Body of pancreas (tissue), 4 donors: Measurements from ENCODE around the gene ZSWIM6. TPM values are rescaled to one million over a fixed set of nuclear protein-coding genes. Genes with fewer than 3 reads are reported as not detected.

Experiments
- ATAC-seq: fragments of 150-250 bp; one replicate; pipeline ENCODE4 v1.9.1; 2016
- DNase-seq, 4 donors: peaks; one replicate each; pipeline ENCODE4 v3.0.0-alpha.2; 2019
- H3K27ac ChIP-seq, 4 donors: fragments of 200-600 bp; sonication (generic); 1 replicate in 3 of 4; 2 replicates in 1 of 4; pipeline versions ENCODE4 v1.5.1 to v1.6.1; 2016 to 2019; ENCODE audit warnings: mild to moderate bottlenecking in 1 of 4, mixed read lengths in 1 of 4, moderate library complexity in 1 of 4
- H3K27me3 ChIP-seq, 2 donors: fragments of 200-600 bp; sonication (generic); one replicate each; pipeline ENCODE4 v1.6.0; 2016; ENCODE audit warnings: mild to moderate bottlenecking in 1 of 2
- H3K36me3 ChIP-seq, 2 donors: fragments of 200-600 bp; sonication (generic); replicated peaks in 1 of 2; 2 replicates each; pipeline ENCODE4 v1.5.1; 2016; ENCODE audit warnings: low read depth in 2 of 2; ENCODE audit not compliant: insufficient read depth in 1 of 2
- H3K4me1 ChIP-seq: fragments of 200-600 bp; sonication (generic); one replicate; pipeline ENCODE4 v1.6.0; 2016
- H3K4me3 ChIP-seq, 2 donors: fragments of 200-600 bp; sonication (generic); 1 replicate in 1 of 2; 2 replicates in 1 of 2; pipeline ENCODE4 v1.5.1; 2016 to 2019
- H3K9me3 ChIP-seq, 3 donors: fragments of 200-600 bp; sonication (generic); 1 replicate in 2 of 3; 2 replicates in 1 of 3; pipeline ENCODE4 v1.5.1; 2016
- CTCF ChIP-seq, 7 experiments: fragments of 450-650 bp in 4 of 7; fragments of 200-600 bp in 3 of 7; sonication (generic) in 3 of 7; IDR thresholded peaks; one replicate each; pipeline ENCODE4 v1.5.1; 2016 to 2019; ENCODE audit warnings: antibody characterized with exemption in 7 of 7
- POLR2A ChIP-seq, 3 donors: fragments of 450-650 bp; IDR thresholded peaks; one replicate each; pipeline ENCODE4 v1.6.1; 2016; ENCODE audit warnings: antibody characterized with exemption in 3 of 3, mild to moderate bottlenecking in 2 of 3
- WGBS, 2 donors: methylation state at CpG; one replicate each; pipeline ENCODE4 v1.1.5; 2017; 5-methylcytosine and 5-hydroxymethylcytosine counted together
- intact Hi-C: fragments of 100-400 bp; cut with DNase I; formaldehyde crosslinking; loops from one replicate; pipeline ENCODE4 v1.15.1; 2023
- total RNA-seq, 2 donors: library from RNA; depleted of rRNA; stranded (reverse); fragments of >200 nt; gene quantifications; one replicate each; pipeline ENCODE4 v1.1.0, GENCODE V29; 2016

ZSWIM6 gene
- total RNA-seq, 2 donors from 2014 or later: 5.9 to 8.8 TPM

GRCh38 chr5:61447780-61448495 is 115.9 kb downstream of the ZSWIM6 start:
- peaks cover 24% of the 10 kb centered on the region for H3K4me1 ChIP-seq
- 95 to 98% methylated on average over 2 of the region's 2 CpGs for whole genome bisulfite sequencing, 2 donors
- no peak overlapping the region for H3K27ac ChIP-seq
- intact Hi-C loops: no loop called here
- H3K9me3 ChIP-seq: no peaks in the 10 kb centered on the region
- no peak for ATAC-seq
- no peaks in the 10 kb centered on the region for H3K36me3 ChIP-seq
- DNase-seq: no peak
- TF ChIP-seq POLR2A (IDR thresholded peaks at IDR 0.05): no peak
- no peak for TF ChIP-seq CTCF (IDR thresholded peaks at IDR 0.05)
- H3K27me3 ChIP-seq: no peaks in the 10 kb centered on the region
- no peak overlapping the region for H3K4me3 ChIP-seq

GRCh38 chr5:61449804-61450492 is 117.9 kb downstream of the ZSWIM6 start:
- no peaks in the 10 kb centered on the region for H3K9me3 ChIP-seq
- peaks cover 25% of the 10 kb centered on the region for H3K4me1 ChIP-seq
- TF ChIP-seq CTCF (IDR thresholded peaks at IDR 0.05): no peak
- no peak for TF ChIP-seq POLR2A (IDR thresholded peaks at IDR 0.05)
- no peak overlapping the region for H3K4me3 ChIP-seq
- H3K27ac ChIP-seq: peak overlapping the region in 3 of 4 donors; percentile 21 to 84 (median 53)
- H3K27me3 ChIP-seq: no peaks in the 10 kb centered on the region
- 92 to 97% methylated on average over 2 of the region's 2 CpGs for WGBS, 2 donors
- intact Hi-C loops: no loop called here
- peak; percentile 83 for ATAC-seq
- H3K36me3 ChIP-seq: no peaks in the 10 kb centered on the region
- peak in 2 of 4 donors; percentile 30 to 35 for DNase-seq

- Histone ChIP-seq H3K36me3 (no peaks in the 10 kb centered on the region), H3K4me3 (no peak overlapping the region), H3K27ac (peak overlapping the region in 3 of 4 donors; percentile 21 to 84 (median 53)), H3K9me3 (no peaks in the 10 kb centered on the region), H3K4me1 (peaks cover 25% of the 10 kb centered on the region), H3K27me3 (no peaks in the 10 kb centered on the region)
- ATAC-seq (peak; percentile 68), DNase-seq (peak; percentile 26 to 51 (median 44))
- 21 to 29% methylated on average over 1 of the region's 1 CpG for WGBS, 2 donors
- intact Hi-C loops: no loop called here
- TF ChIP-seq POLR2A (IDR thresholded peaks at IDR 0.05) (no peak), CTCF (IDR thresholded peaks at IDR 0.05) (no peak)
These were observed 118.6 kb downstream of the ZSWIM6 start for GRCh38 chr5:61450493-61451279.

- DNase-seq (no peak), ATAC-seq (no peak)
- Histone ChIP-seq H3K27me3 (no peaks in the 10 kb centered on the region), H3K9me3 (no peaks in the 10 kb centered on the region), H3K4me3 (no peak overlapping the region), H3K4me1 (peaks cover 30% of the 10 kb centered on the region), H3K36me3 (no peaks in the 10 kb centered on the region), H3K27ac (no peak overlapping the region)
- intact Hi-C loops: no loop called here
- 89 to 90% methylated on average over 12 of the region's 12 CpGs for WGBS, 2 donors
- no peak for TF ChIP-seq POLR2A (IDR thresholded peaks at IDR 0.05)
- TF ChIP-seq CTCF (IDR thresholded peaks at IDR 0.05): no peak
These were observed 123.3 kb downstream of the ZSWIM6 start for GRCh38 chr5:61455179-61456006.
